SK-N-SH treated with all-trans-retinoic acid at 6 μM for 48 hours (cell line): ENCODE results near the gene DNM1L.

ENCODE experiments used
- ATAC-seq: fragments of 200-7000 bp; cut with Tn5 transposase; 3 replicates; pipeline ENCODE4 v1.9.1; 2020; ENCODE audit warnings: mild to moderate bottlenecking, moderate library complexity
- ARNTL ChIP-seq: fragments of 450-650 bp; formaldehyde crosslinking; IDR thresholded peaks from 2 replicates; pipeline ENCODE4 v1.5.0; 2020; ENCODE audit warnings: low read depth, mild to moderate bottlenecking, moderate library complexity, borderline replicate concordance
- CREB5 ChIP-seq: fragments of 250-450 bp; sonication (Bioruptor Pico); IDR thresholded peaks from 2 replicates; pipeline ENCODE4 v1.5.1; 2020; ENCODE audit warnings: low read depth, mild to moderate bottlenecking, moderate library complexity
- CSRNP3 ChIP-seq: fragments of 250-450 bp; sonication (Bioruptor Pico); IDR thresholded peaks from 2 replicates; pipeline ENCODE4 v1.5.1; 2021; ENCODE audit warnings: mild to moderate bottlenecking, moderate library complexity
- GLIS3 ChIP-seq: fragments of 250-450 bp; sonication (Bioruptor Pico); IDR thresholded peaks from 2 replicates; pipeline ENCODE4 v1.5.0; 2020; ENCODE audit warnings: mild to moderate bottlenecking, moderate library complexity
- ISL1 ChIP-seq: fragments of 250-450 bp; sonication (Bioruptor Pico); IDR thresholded peaks from 2 replicates; pipeline ENCODE4 v2.1.2; 2022; ENCODE audit warnings: mild to moderate bottlenecking, moderate library complexity
- OSR1 ChIP-seq: fragments of 250-450 bp; sonication (Bioruptor Pico); IDR thresholded peaks from 2 replicates; pipeline ENCODE4 v1.8.0; 2022; ENCODE audit warnings: moderate library complexity, mild to moderate bottlenecking, inconsistent platforms
- PATZ1 ChIP-seq: fragments of 250-450 bp; sonication (Bioruptor Pico); IDR thresholded peaks from 2 replicates; pipeline ENCODE4 v1.8.0; 2020; ENCODE audit warnings: mild to moderate bottlenecking, moderate library complexity, borderline replicate concordance
- POU6F1 ChIP-seq: fragments of 250-450 bp; sonication (Bioruptor Pico); IDR thresholded peaks from 2 replicates; pipeline ENCODE4 v1.8.0; 2021; ENCODE audit warnings: low read depth, mild to moderate bottlenecking, moderate library complexity, borderline replicate concordance
- PPARA ChIP-seq: fragments of 250-450 bp; sonication (Bioruptor Pico); IDR thresholded peaks from 2 replicates; pipeline ENCODE4 v1.5.0; 2020; ENCODE audit warnings: mild to moderate bottlenecking, borderline replicate concordance
- RARB ChIP-seq: fragments of 250-450 bp; sonication (Bioruptor Pico); IDR thresholded peaks from 2 replicates; pipeline ENCODE4 v1.8.0; 2021; ENCODE audit warnings: mild to moderate bottlenecking, moderate library complexity
- SNAI2 ChIP-seq: fragments of 250-450 bp; sonication (Bioruptor Pico); IDR thresholded peaks from 2 replicates; pipeline ENCODE4 v1.5.0; 2020; ENCODE audit warnings: mild to moderate bottlenecking, moderate library complexity
- TCF4 ChIP-seq: fragments of 250-450 bp; sonication (Bioruptor Pico); IDR thresholded peaks from 2 replicates; pipeline ENCODE4 v1.8.0; 2021; ENCODE audit warnings: mild to moderate bottlenecking, moderate library complexity, borderline replicate concordance
- TOX ChIP-seq: fragments of 250-450 bp; sonication (Bioruptor Pico); IDR thresholded peaks from 2 replicates; pipeline ENCODE4 v1.8.0; 2021; ENCODE audit warnings: mild to moderate bottlenecking, moderate library complexity, borderline replicate concordance
- ZC3H10 ChIP-seq: fragments of 250-450 bp; sonication (Bioruptor Pico); IDR thresholded peaks from 2 replicates; pipeline ENCODE4 v1.5.1; 2021; ENCODE audit warnings: mild to moderate bottlenecking, moderate library complexity
- ZFP3 ChIP-seq: fragments of 250-450 bp; sonication (Bioruptor Pico); IDR thresholded peaks from 2 replicates; pipeline ENCODE4 v1.5.0; 2020; ENCODE audit warnings: mild to moderate bottlenecking, moderate library complexity
- ZFP30 ChIP-seq: fragments of 450-650 bp; formaldehyde crosslinking; IDR thresholded peaks from 2 replicates; pipeline ENCODE4 v1.5.0; 2022; ENCODE audit warnings: mild to moderate bottlenecking, moderate library complexity
- ZNF565 ChIP-seq: fragments of 450-650 bp; formaldehyde crosslinking; conservative IDR thresholded peaks from 2 replicates; pipeline ENCODE4 v1.5.0; 2020; ENCODE audit warnings: low read depth, mild to moderate bottlenecking, moderate library complexity
- ZNF70 ChIP-seq: fragments of 450-650 bp; formaldehyde crosslinking; IDR thresholded peaks from 2 replicates; pipeline ENCODE4 v1.5.0; 2020; ENCODE audit warnings: mild to moderate bottlenecking, moderate library complexity
- ZNF8 ChIP-seq: fragments of 450-650 bp; formaldehyde crosslinking; IDR thresholded peaks from 2 replicates; pipeline ENCODE4 v1.5.0; 2020; ENCODE audit warnings: mild to moderate bottlenecking, moderate library complexity

Gene DNM1L

GRCh38 chr12:32644431-32644830 is 34.7 kb upstream of the DNM1L start:
- no peak for ATAC-seq

GRCh38 chr12:32647275-32647674 is 31.8 kb upstream of the DNM1L start:
- ATAC-seq, result no peak
- TF ChIP-seq PPARA (CRISPR knock-in tag), result no peak
- TF ChIP-seq ISL1 (CRISPR knock-in tag), result peak; percentile 48; the same call in 1 of the 2 replicates

More at GRCh38 chr12:32644431-32644830, 34.7 kb upstream of the DNM1L start:
- TF ChIP-seq PPARA (CRISPR knock-in tag) (no peak), ZFP3 (CRISPR knock-in tag) (no peak), ZNF8 (CRISPR knock-in tag) (no peak), OSR1 (CRISPR knock-in tag) (no peak), TCF4 (CRISPR knock-in tag) (no peak), PATZ1 (CRISPR knock-in tag) (no peak), ZC3H10 (CRISPR knock-in tag) (no peak), ZNF70 (CRISPR knock-in tag) (no peak), CREB5 (no peak), TOX (CRISPR knock-in tag) (no peak), RARB (CRISPR knock-in tag) (no peak), ZNF565 (CRISPR knock-in tag) (no peak), ARNTL (CRISPR knock-in tag) (no peak), CSRNP3 (CRISPR knock-in tag) (no peak), ISL1 (CRISPR knock-in tag) (no peak)

- TF ChIP-seq CSRNP3 (CRISPR knock-in tag), result no peak
- no peak for ATAC-seq
These were observed 28.6 kb upstream of the DNM1L start for GRCh38 chr12:32650508-32650907.

- no peak for TF ChIP-seq RARB (CRISPR knock-in tag)
- no peak for TF ChIP-seq TOX (CRISPR knock-in tag)
- no peak for ATAC-seq
These were observed 27.7 kb upstream of the DNM1L start for GRCh38 chr12:32651151-32651955.

- TF ChIP-seq ZFP30 (no peak), SNAI2 (CRISPR knock-in tag) (no peak), CREB5 (no peak), POU6F1 (CRISPR knock-in tag) (no peak), CSRNP3 (CRISPR knock-in tag) (no peak), GLIS3 (CRISPR knock-in tag) (no peak)
- TF ChIP-seq, all 23 proteins: peak for 0
- no peak for ATAC-seq
These were observed 27.2 kb upstream of the DNM1L start for GRCh38 chr12:32651956-32652210.
